Skeletal muscle satellite cell (primary cell): ENCODE data around the gene IGSF22.
A peak's percentile ranks its signal among the peaks of the same experiment; 100 is the strongest.

Experiments
- H3K27me3 ChIP-seq: 2 replicates; pipeline ENCODE4 v1.7.0; 2013; ENCODE audit warnings: low read length; ENCODE audit not compliant: control insufficient read depth, insufficient read depth
- H3K36me3 ChIP-seq: 2 replicates; pipeline ENCODE4 v1.7.0; 2013; ENCODE audit warnings: mild to moderate bottlenecking, control low read depth, low read length; ENCODE audit not compliant: insufficient read depth
- H3K4me1 ChIP-seq: 2 replicates; pipeline ENCODE4 v1.7.0; 2013; ENCODE audit warnings: low read length; ENCODE audit not compliant: control insufficient read depth, insufficient read depth
- H3K4me2 ChIP-seq: 2 replicates; pipeline ENCODE4 v1.7.0; 2013; ENCODE audit warnings: mild to moderate bottlenecking, low read length
- H3K4me3 ChIP-seq: 2 replicates; pipeline ENCODE4 v1.7.0; 2013; ENCODE audit warnings: low read length
- H3K9ac ChIP-seq: 2 replicates; pipeline ENCODE4 v1.7.0; 2013; ENCODE audit warnings: mild to moderate bottlenecking, low read depth, low read length, moderate library complexity
- H3K9me3 ChIP-seq: replicated peaks from 2 replicates; pipeline ENCODE4 v1.7.0; 2013; ENCODE audit warnings: mild to moderate bottlenecking, control low read depth, low read length

Gene IGSF22

GRCh38 chr11:18727479-18728236 lies 1.7 kb upstream of the IGSF22 start:
- Histone ChIP-seq H3K4me1 (no peaks in the 10 kb centered on the region), H3K27me3 (peaks cover 51% of the 10 kb centered on the region), H3K4me3 (no peak overlapping the region), H3K36me3 (no peaks in the 10 kb centered on the region), H3K9ac (no peak overlapping the region), H3K4me2 (no peak overlapping the region), H3K9me3 (no peaks in the 10 kb centered on the region)

GRCh38 chr11:18723991-18724390 lies 2.0 kb downstream of the IGSF22 start:
- no peaks in the 10 kb centered on the region for H3K9me3 ChIP-seq
- H3K4me3 ChIP-seq: no peak overlapping the region
- H3K4me2 ChIP-seq: no peak overlapping the region
- H3K9ac ChIP-seq: no peak overlapping the region
- H3K27me3 ChIP-seq: peaks cover 40% of the 10 kb centered on the region
- peaks cover 14% of the 10 kb centered on the region for H3K4me1 ChIP-seq
- no peaks in the 10 kb centered on the region for H3K36me3 ChIP-seq

- H3K9me3 ChIP-seq: no peaks in the 10 kb centered on the region
- H3K27me3 ChIP-seq: peaks cover 53% of the 10 kb centered on the region
- no peak overlapping the region for H3K9ac ChIP-seq
- no peak overlapping the region for H3K4me3 ChIP-seq
- no peaks in the 10 kb centered on the region for H3K36me3 ChIP-seq
- H3K4me2 ChIP-seq: peak overlapping the region; percentile 91
- peaks cover 14% of the 10 kb centered on the region for H3K4me1 ChIP-seq
Measured at GRCh38 chr11:18722293-18722637, 3.7 kb downstream of the IGSF22 start.

GRCh38 chr11:18721561-18722292 lies 4.3 kb downstream of the IGSF22 start:
- Histone ChIP-seq H3K4me2 (peak overlapping the region; percentile 91), H3K9me3 (no peaks in the 10 kb centered on the region), H3K4me3 (peak overlapping the region; percentile 67), H3K27me3 (peaks cover 54% of the 10 kb centered on the region), H3K36me3 (no peaks in the 10 kb centered on the region), H3K4me1 (peaks cover 14% of the 10 kb centered on the region), H3K9ac (peak overlapping the region; percentile 43)

GRCh38 chr11:18720808-18721560 lies 5.0 kb downstream of the IGSF22 start:
- H3K4me3 ChIP-seq: peak overlapping the region; percentile 67
- H3K4me2 ChIP-seq: peak overlapping the region; percentile 91
- peak overlapping the region; percentile 43 for H3K9ac ChIP-seq
- no peaks in the 10 kb centered on the region for H3K9me3 ChIP-seq
- H3K36me3 ChIP-seq: no peaks in the 10 kb centered on the region
- H3K27me3 ChIP-seq: peaks cover 53% of the 10 kb centered on the region
- peaks cover 14% of the 10 kb centered on the region for H3K4me1 ChIP-seq

- Histone ChIP-seq H3K4me2 (peak overlapping the region; percentile 91), H3K27me3 (peaks cover 50% of the 10 kb centered on the region), H3K9me3 (no peaks in the 10 kb centered on the region), H3K4me1 (peaks cover 14% of the 10 kb centered on the region), H3K9ac (no peak overlapping the region), H3K36me3 (no peaks in the 10 kb centered on the region), H3K4me3 (no peak overlapping the region)
Measured at GRCh38 chr11:18720091-18720807, 5.7 kb downstream of the IGSF22 start.

GRCh38 chr11:18715476-18715875 lies 10.5 kb downstream of the IGSF22 start:
- no peak overlapping the region for H3K4me2 ChIP-seq
- H3K9ac ChIP-seq: no peak overlapping the region
- H3K36me3 ChIP-seq: no peaks in the 10 kb centered on the region
- no peaks in the 10 kb centered on the region for H3K9me3 ChIP-seq
- peaks cover 58% of the 10 kb centered on the region for H3K27me3 ChIP-seq
- no peak overlapping the region for H3K4me3 ChIP-seq
- H3K4me1 ChIP-seq: no peaks in the 10 kb centered on the region

GRCh38 chr11:18714443-18714780 lies 11.6 kb downstream of the IGSF22 start:
- Histone ChIP-seq H3K27me3 (peaks cover 69% of the 10 kb centered on the region), H3K4me3 (no peak overlapping the region), H3K9ac (no peak overlapping the region), H3K9me3 (no peaks in the 10 kb centered on the region), H3K4me2 (no peak overlapping the region), H3K36me3 (no peaks in the 10 kb centered on the region), H3K4me1 (no peaks in the 10 kb centered on the region)

- no peak overlapping the region for H3K4me2 ChIP-seq
- H3K4me3 ChIP-seq: no peak overlapping the region
- peaks cover 73% of the 10 kb centered on the region for H3K27me3 ChIP-seq
- no peaks in the 10 kb centered on the region for H3K4me1 ChIP-seq
- H3K9ac ChIP-seq: no peak overlapping the region
- no peaks in the 10 kb centered on the region for H3K36me3 ChIP-seq
- no peaks in the 10 kb centered on the region for H3K9me3 ChIP-seq
Measured at GRCh38 chr11:18713646-18714442, 12.1 kb downstream of the IGSF22 start.

GRCh38 chr11:18710545-18710944 lies 15.4 kb downstream of the IGSF22 start:
- no peak overlapping the region for H3K4me2 ChIP-seq
- no peak overlapping the region for H3K4me3 ChIP-seq
- no peak overlapping the region for H3K9ac ChIP-seq
- H3K36me3 ChIP-seq: no peaks in the 10 kb centered on the region
- no peaks in the 10 kb centered on the region for H3K9me3 ChIP-seq
- peaks cover 80% of the 10 kb centered on the region for H3K27me3 ChIP-seq
- peaks cover 3% of the 10 kb centered on the region for H3K4me1 ChIP-seq
